ENCODE measurements around the gene GRXCR1.

GRXCR1 gene

GRCh38 chr4:42892413-42892812 is at the start of gene GRXCR1:
Gene GRXCR1, plus strand, starts transcription at chr4:42892713. Its CDS starts 554 bp downstream, at chr4:42893267.
- no peak for ATAC-seq (ENCODE audit: low read depth)
- Histone ChIP-seq H3K27me3 (ENCODE audit: insufficient read depth, poor library complexity, severe bottlenecking) (peaks cover 13% of the 10 kb centered on the region), H3K27ac (ENCODE audit: poor library complexity, severe bottlenecking) (no peak within 1 kb of the TSS), H3K36me3 (ENCODE audit: low read depth) (no peaks in the 10 kb centered on the region), H3K4me1 (ENCODE audit: insufficient read depth, poor library complexity, severe bottlenecking) (no peaks in the 10 kb centered on the region), H3K9me3 (ENCODE audit: severe bottlenecking) (no peaks in the 10 kb centered on the region), H3K4me3 (ENCODE audit: severe bottlenecking) (no peak within 1 kb of the TSS)
- DNase-seq (ENCODE audit: low spot score): no peak
- no peak for TF ChIP-seq CTCF (IDR thresholded peaks at IDR 0.05; ENCODE audit: poor library complexity, severe bottlenecking)

GRCh38 chr4:42843694-42844093 is 48.8 kb upstream of the GRXCR1 start:
- H3K36me3 ChIP-seq (ENCODE audit: low read depth): no peaks in the 10 kb centered on the region
- DNase-seq (ENCODE audit: low spot score): no peak
- no peak overlapping the region for H3K4me3 ChIP-seq (ENCODE audit: severe bottlenecking)
- H3K27me3 ChIP-seq (ENCODE audit: insufficient read depth, poor library complexity, severe bottlenecking): no peaks in the 10 kb centered on the region
- no peaks in the 10 kb centered on the region for H3K9me3 ChIP-seq (ENCODE audit: severe bottlenecking)
- no peak overlapping the region for H3K27ac ChIP-seq (ENCODE audit: poor library complexity, severe bottlenecking)
- ATAC-seq (ENCODE audit: low read depth): no peak
- no peaks in the 10 kb centered on the region for H3K4me1 ChIP-seq (ENCODE audit: insufficient read depth, poor library complexity, severe bottlenecking)
- TF ChIP-seq CTCF (IDR thresholded peaks at IDR 0.05; ENCODE audit: poor library complexity, severe bottlenecking): no peak

DNA sequence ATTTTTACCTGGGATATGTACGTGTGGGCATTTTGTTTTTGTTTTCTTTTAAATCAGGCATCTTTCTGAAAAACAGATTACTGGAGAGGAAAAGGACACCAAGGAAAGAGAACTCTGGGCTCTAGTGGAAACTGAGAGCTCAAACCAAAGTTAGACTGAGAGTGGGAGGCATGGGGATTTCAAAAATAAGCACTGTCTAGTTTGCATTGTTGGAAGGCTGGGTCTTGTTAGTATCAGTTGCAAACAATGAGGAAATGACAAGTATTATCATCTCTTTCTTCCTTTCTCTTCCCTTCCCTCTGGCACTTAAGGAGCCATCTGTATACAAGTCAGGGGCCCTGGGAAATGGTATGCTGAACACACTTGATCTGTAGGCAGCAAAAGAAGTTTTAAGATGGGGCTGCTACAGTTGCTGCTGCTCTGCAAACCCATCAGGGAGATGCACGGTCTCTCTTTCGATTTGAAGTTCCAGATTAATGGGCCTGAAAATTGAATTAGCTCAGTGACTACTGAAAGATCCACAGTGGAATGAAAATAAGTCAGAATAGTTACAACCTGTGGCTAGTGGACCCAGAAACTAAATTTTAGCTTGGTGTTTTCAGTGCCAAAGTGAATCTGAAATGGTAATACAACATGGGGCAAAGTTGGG is 48.0 kb upstream of the GRXCR1 start:
- Histone ChIP-seq H3K27ac (ENCODE audit: poor library complexity, severe bottlenecking) (no peak overlapping the region), H3K4me3 (ENCODE audit: severe bottlenecking) (no peak overlapping the region), H3K36me3 (ENCODE audit: low read depth) (no peaks in the 10 kb centered on the region), H3K4me1 (ENCODE audit: insufficient read depth, poor library complexity, severe bottlenecking) (no peaks in the 10 kb centered on the region), H3K27me3 (ENCODE audit: insufficient read depth, poor library complexity, severe bottlenecking) (no peaks in the 10 kb centered on the region), H3K9me3 (ENCODE audit: severe bottlenecking) (no peaks in the 10 kb centered on the region)
- DNase-seq (ENCODE audit: low spot score) (no peak), ATAC-seq (ENCODE audit: low read depth) (no peak)
- no peak for TF ChIP-seq CTCF (IDR thresholded peaks at IDR 0.05; ENCODE audit: poor library complexity, severe bottlenecking)

DNA sequence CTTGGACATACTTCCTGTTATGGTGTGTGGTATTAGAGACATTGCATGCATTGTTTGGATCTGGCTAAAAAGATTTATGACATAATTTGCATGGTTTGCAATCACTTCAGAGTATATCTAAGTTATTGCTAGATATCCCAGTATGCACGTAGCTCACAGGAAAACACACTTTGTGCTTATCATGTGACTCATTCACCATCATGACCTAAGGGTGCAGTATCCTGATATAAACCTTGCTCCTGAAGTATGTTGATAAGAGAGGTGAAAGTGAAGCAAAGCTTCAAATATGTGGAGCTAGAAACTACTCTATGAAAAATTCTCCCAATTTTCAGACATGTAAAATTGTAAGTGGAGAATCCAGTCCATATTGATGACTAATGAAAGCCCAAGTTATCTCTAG is 46.9 kb upstream of the GRXCR1 start:
- DNase-seq (ENCODE audit: low spot score) (no peak), ATAC-seq (ENCODE audit: low read depth) (no peak)
- Histone ChIP-seq H3K36me3 (ENCODE audit: low read depth) (no peaks in the 10 kb centered on the region), H3K4me3 (ENCODE audit: severe bottlenecking) (no peak overlapping the region), H3K27ac (ENCODE audit: poor library complexity, severe bottlenecking) (no peak overlapping the region), H3K27me3 (ENCODE audit: insufficient read depth, poor library complexity, severe bottlenecking) (no peaks in the 10 kb centered on the region), H3K9me3 (ENCODE audit: severe bottlenecking) (no peaks in the 10 kb centered on the region), H3K4me1 (ENCODE audit: insufficient read depth, poor library complexity, severe bottlenecking) (no peaks in the 10 kb centered on the region)
- no peak for TF ChIP-seq CTCF (IDR thresholded peaks at IDR 0.05; ENCODE audit: poor library complexity, severe bottlenecking)

- TF ChIP-seq CTCF (IDR thresholded peaks at IDR 0.05; ENCODE audit: poor library complexity, severe bottlenecking): no peak
- H3K4me3 ChIP-seq (ENCODE audit: severe bottlenecking): no peak overlapping the region
- no peaks in the 10 kb centered on the region for H3K36me3 ChIP-seq (ENCODE audit: low read depth)
- ATAC-seq (ENCODE audit: low read depth) (no peak), DNase-seq (ENCODE audit: low spot score) (no peak)
- no peaks in the 10 kb centered on the region for H3K27me3 ChIP-seq (ENCODE audit: insufficient read depth, poor library complexity, severe bottlenecking)
- H3K27ac ChIP-seq (ENCODE audit: poor library complexity, severe bottlenecking): no peak overlapping the region
- H3K4me1 ChIP-seq (ENCODE audit: insufficient read depth, poor library complexity, severe bottlenecking): no peaks in the 10 kb centered on the region
- no peaks in the 10 kb centered on the region for H3K9me3 ChIP-seq (ENCODE audit: severe bottlenecking)
Measured at GRCh38 chr4:42855779-42856178, 36.7 kb upstream of the GRXCR1 start.

All from RWPE2 (cell line).